Ishikawa (cell line): Measurements from ENCODE around the gene PAXX.

Experiments used
- CEBPB ChIP-seq: IDR thresholded peaks from 2 replicates; pipeline ENCODE4 v1.6.1; 2012
- CREB1 ChIP-seq: IDR thresholded peaks from 2 replicates; pipeline ENCODE4 v1.6.1; 2012; ENCODE audit warnings: low read depth
- EGR1 ChIP-seq: IDR thresholded peaks from 2 replicates; pipeline ENCODE4 v1.6.1; 2012
- EP300 ChIP-seq: IDR thresholded peaks from 2 replicates; pipeline ENCODE4 v1.6.1; 2012; ENCODE audit warnings: borderline replicate concordance
- FOXM1 ChIP-seq: IDR thresholded peaks from 2 replicates; pipeline ENCODE4 v1.6.1; 2012; ENCODE audit warnings: low read depth, borderline replicate concordance
- MAX ChIP-seq: IDR thresholded peaks from 2 replicates; pipeline ENCODE4 v1.6.1; 2012
- RAD21 ChIP-seq: IDR thresholded peaks from 2 replicates; pipeline ENCODE4 v1.6.1; 2012; ENCODE audit warnings: low read depth
- REST ChIP-seq: IDR thresholded peaks from 2 replicates; pipeline ENCODE4 v1.6.1; 2012; ENCODE audit warnings: low read depth, mild to moderate bottlenecking
- TAF1 ChIP-seq: IDR thresholded peaks from 2 replicates; pipeline ENCODE4 v1.6.1; 2012; ENCODE audit warnings: low read depth, mild to moderate bottlenecking
- TCF12 ChIP-seq: IDR thresholded peaks from 2 replicates; pipeline ENCODE4 v1.6.1; 2012; ENCODE audit warnings: low read depth
- TEAD4 ChIP-seq: IDR thresholded peaks from 2 replicates; pipeline ENCODE4 v1.6.1; 2012
- USF1 ChIP-seq: IDR thresholded peaks from 2 replicates; pipeline ENCODE4 v1.6.1; 2012
- ZBTB7A ChIP-seq: IDR thresholded peaks from 2 replicates; pipeline ENCODE4 v1.6.1; 2012; ENCODE audit warnings: low read depth

- TF ChIP-seq TAF1 (no peak), MAX (no peak), FOXM1 (no peak), REST (no peak), EP300 (no peak), RAD21 (no peak), CEBPB (no peak), EGR1 (no peak), USF1 (no peak), CREB1 (no peak), ZBTB7A (no peak), TEAD4 (no peak), TCF12 (no peak)
Measured at GRCh38 chr9:137038916-137039315, 46.7 kb downstream of the PAXX start.
